Measurements from ENCODE around the gene NUP188.
A peak's percentile ranks its signal among the peaks of the same experiment; 100 is the strongest.

NUP188 gene

GRCh38 chr9:129026442-129027223 lies 79.1 kb downstream of the NUP188 start:
- no peak for TF ChIP-seq CTCF (IDR thresholded peaks at IDR 0.05; ENCODE audit: borderline replicate concordance, insufficient read depth, low read depth, low read length)
- peak overlapping the region; percentile 86 for H3K4me3 ChIP-seq (ENCODE audit: low read depth, low read length)

DNA sequence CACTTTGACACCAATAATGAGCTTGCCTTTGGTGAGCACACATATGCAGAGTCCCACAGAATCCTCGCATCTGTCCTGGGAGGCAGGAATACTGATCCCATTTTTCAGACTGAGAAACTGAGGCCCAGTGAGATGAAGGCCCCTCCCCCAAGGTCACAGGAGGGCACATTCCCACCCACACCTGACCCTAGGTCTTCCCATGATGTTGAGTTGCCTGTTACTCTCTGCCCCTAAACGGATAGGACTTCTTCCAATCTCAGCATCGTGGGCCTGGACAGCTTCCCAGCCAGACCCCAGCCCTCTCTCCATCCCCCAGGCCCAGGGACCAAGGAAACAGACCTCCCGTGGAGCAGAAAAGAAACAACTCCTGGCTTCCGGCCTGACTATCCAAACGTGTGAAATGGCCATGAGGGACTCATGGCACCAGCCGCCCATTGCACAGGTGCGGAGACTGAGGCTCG lies 79.8 kb downstream of the NUP188 start:
- H3K4me3 ChIP-seq (ENCODE audit: low read depth, low read length) = peak overlapping the region; percentile 86
- no peak for TF ChIP-seq CTCF (IDR thresholded peaks at IDR 0.05; ENCODE audit: borderline replicate concordance, insufficient read depth, low read depth, low read length)

- TF ChIP-seq CTCF (IDR thresholded peaks at IDR 0.05; ENCODE audit: borderline replicate concordance, insufficient read depth, low read depth, low read length) = no peak
- H3K4me3 ChIP-seq (ENCODE audit: low read depth, low read length) = peak overlapping the region; percentile 86
Measured at GRCh38 chr9:129027685-129028191, 80.2 kb downstream of the NUP188 start.

- peak within 1 kb of the TSS; percentile 86 for H3K4me3 ChIP-seq (ENCODE audit: low read depth, low read length)
- peak; percentile 81 for TF ChIP-seq CTCF (IDR thresholded peaks at IDR 0.05; ENCODE audit: borderline replicate concordance, insufficient read depth, low read depth, low read length)
Measured at GRCh38 chr9:129028192-129028966, 80.9 kb downstream of the NUP188 start, which contains the start of gene SH3GLB2. TSS of gene SH3GLB2 (minus strand) at chr9:129028331. CDS start at chr9:129028154, 177 bp downstream.

- H3K4me3 ChIP-seq (ENCODE audit: low read depth, low read length) = no peak overlapping the region
- no peak for TF ChIP-seq CTCF (IDR thresholded peaks at IDR 0.05; ENCODE audit: borderline replicate concordance, insufficient read depth, low read depth, low read length)
Measured at GRCh38 chr9:129030191-129030590, 82.7 kb downstream of the NUP188 start.

- no peak overlapping the region for H3K4me3 ChIP-seq (ENCODE audit: low read depth, low read length)
- TF ChIP-seq CTCF (IDR thresholded peaks at IDR 0.05; ENCODE audit: borderline replicate concordance, insufficient read depth, low read depth, low read length) = no peak
Measured at GRCh38 chr9:129031514-129031913, 84.0 kb downstream of the NUP188 start.
